Hepatocyte (in vitro differentiated cells): ENCODE measurements around the gene GAB3. TPM values are rescaled to one million over a fixed set of nuclear protein-coding genes. Genes with fewer than 3 reads are reported as not detected.

Source experiments
- DNase-seq: peaks from one replicate; pipeline ENCODE4 v3.0.0-alpha.2; 2016; ENCODE audit warnings: low spot score
- H2AFZ ChIP-seq: fragments of 200-600 bp; sonication (generic); 2 replicates; pipeline ENCODE4 v1.6.0; 2016; ENCODE audit warnings: antibody characterized with exemption, mild to moderate bottlenecking
- H3K27ac ChIP-seq: fragments of 200-600 bp; sonication (generic); 2 replicates; pipeline ENCODE4 v1.5.1; 2016; ENCODE audit warnings: mild to moderate bottlenecking
- H3K27me3 ChIP-seq: fragments of 200-600 bp; sonication (generic); 2 replicates; pipeline ENCODE4 v1.6.1; 2016
- H3K36me3 ChIP-seq: fragments of 200-600 bp; sonication (generic); replicated peaks from 2 replicates; pipeline ENCODE4 v1.5.1; 2016; ENCODE audit warnings: low read depth; ENCODE audit not compliant: insufficient read depth
- H3K4me1 ChIP-seq: fragments of 200-600 bp; sonication (generic); 2 replicates; pipeline ENCODE4 v1.5.1; 2016; ENCODE audit warnings: mild to moderate bottlenecking, moderate library complexity; ENCODE audit not compliant: insufficient read depth
- H3K4me2 ChIP-seq: fragments of 200-600 bp; sonication (generic); 2 replicates; pipeline ENCODE4 v1.6.0; 2016
- H3K4me3 ChIP-seq: fragments of 200-600 bp; sonication (generic); 2 replicates; pipeline ENCODE4 v1.5.1; 2016; ENCODE audit warnings: mild to moderate bottlenecking
- H3K79me2 ChIP-seq: fragments of 200-600 bp; sonication (generic); 2 replicates; pipeline ENCODE4 v1.6.0; 2017; ENCODE audit warnings: mild to moderate bottlenecking
- H3K9me2 ChIP-seq: fragments of 200-600 bp; sonication (generic); replicated peaks from 2 replicates; pipeline ENCODE4 v1.6.0; 2017; ENCODE audit warnings: mild to moderate bottlenecking; ENCODE audit not compliant: insufficient read depth
- H3K9me3 ChIP-seq: fragments of 200-600 bp; sonication (generic); 2 replicates; pipeline ENCODE4 v1.5.1; 2016; ENCODE audit warnings: low read depth, mild to moderate bottlenecking
- H4K20me1 ChIP-seq: fragments of 200-600 bp; sonication (generic); 2 replicates; pipeline ENCODE4 v1.6.0; 2016; ENCODE audit warnings: mild to moderate bottlenecking; ENCODE audit not compliant: insufficient read depth, poor library complexity, severe bottlenecking
- CTCF ChIP-seq: fragments of 200-600 bp; sonication (generic); IDR thresholded peaks from 2 replicates; pipeline ENCODE4 v1.5.1; 2016; ENCODE audit warnings: antibody characterized with exemption, mild to moderate bottlenecking; ENCODE audit not compliant: poor library complexity
- EZH2 ChIP-seq: fragments of 200-600 bp; sonication (generic); IDR thresholded peaks from 2 replicates; pipeline ENCODE4 v1.6.1; 2016; ENCODE audit warnings: antibody characterized with exemption, mild to moderate bottlenecking, borderline replicate concordance
- EZH2phosphoT487 ChIP-seq: fragments of 200-600 bp; sonication (generic); IDR thresholded peaks from one replicate; pipeline ENCODE4 v1.6.1; 2018; ENCODE audit warnings: antibody characterized with exemption, mild to moderate bottlenecking, low read depth, moderate library complexity; ENCODE audit not compliant: unreplicated experiment, severe bottlenecking
- WGBS: methylation state at CpG from one replicate; pipeline ENCODE4 v1.1.6; 2016; ENCODE audit warnings: low lambda C conversion rate; ENCODE audit errors: missing lambda C conversion rate; 5-methylcytosine and 5-hydroxymethylcytosine counted together
- polyA plus RNA-seq: library from polyadenylated mRNA; unstranded; fragments of >200 nt; fragmentation: Nextera tagmentation; extraction: Ambion mirVana; gene quantifications from 2 replicates; pipeline ENCODE4 v1.2.1, GENCODE V29; 2016
- total RNA-seq: library from RNA; depleted of rRNA; stranded (reverse); fragments of >200 nt; gene quantifications from 2 replicates; pipeline ENCODE4 v1.2.3, GENCODE V29; 2014

The GAB3 gene
- total and polyA plus RNA-seq, 2 experiments from 2014 or later: 0.21 to 0.50 TPM

GRCh38 chrX:154795016-154795415 lies 44.1 kb upstream of the GAB3 start:
- H3K9me2 ChIP-seq: no peaks in the 10 kb centered on the region
- WGBS: 61% methylated on average over 2 of the region's 2 CpGs
- no peak overlapping the region for H2AFZ ChIP-seq
- no peak overlapping the region for H3K4me2 ChIP-seq
- DNase-seq: no peak
- no peaks in the 10 kb centered on the region for H3K9me3 ChIP-seq
- no peaks in the 10 kb centered on the region for H3K36me3 ChIP-seq
- H4K20me1 ChIP-seq: no peaks in the 10 kb centered on the region
- no peaks in the 10 kb centered on the region for H3K27me3 ChIP-seq
- no peaks in the 10 kb centered on the region for H3K79me2 ChIP-seq
- H3K27ac ChIP-seq: no peak overlapping the region
- TF ChIP-seq EZH2: no peak
- no peak for TF ChIP-seq CTCF
- TF ChIP-seq EZH2phosphoT487: no peak
- no peak overlapping the region for H3K4me3 ChIP-seq
- peaks cover 6% of the 10 kb centered on the region for H3K4me1 ChIP-seq

- Histone ChIP-seq H3K79me2 (no peaks in the 10 kb centered on the region), H3K9me2 (no peaks in the 10 kb centered on the region), H3K4me3 (no peak overlapping the region), H2AFZ (no peak overlapping the region), H4K20me1 (no peaks in the 10 kb centered on the region), H3K4me1 (no peaks in the 10 kb centered on the region), H3K27ac (no peak overlapping the region), H3K4me2 (no peak overlapping the region), H3K9me3 (no peaks in the 10 kb centered on the region), H3K27me3 (no peaks in the 10 kb centered on the region), H3K36me3 (no peaks in the 10 kb centered on the region)
- DNase-seq: no peak
- WGBS: 87% methylated on average over 7 of the region's 7 CpGs
- no peak for TF ChIP-seq EZH2phosphoT487
- no peak for TF ChIP-seq CTCF
- no peak for TF ChIP-seq EZH2
Measured at GRCh38 chrX:154793084-154793795, 42.4 kb upstream of the GAB3 start.

GRCh38 chrX:154791939-154792338 lies 41.1 kb upstream of the GAB3 start:
- no peak for TF ChIP-seq EZH2phosphoT487
- TF ChIP-seq EZH2: no peak
- TF ChIP-seq CTCF: no peak
- Histone ChIP-seq H3K36me3 (no peaks in the 10 kb centered on the region), H3K4me1 (no peaks in the 10 kb centered on the region), H3K4me3 (no peak overlapping the region), H3K4me2 (no peak overlapping the region), H3K27ac (no peak overlapping the region), H3K9me3 (no peaks in the 10 kb centered on the region), H3K27me3 (no peaks in the 10 kb centered on the region), H2AFZ (no peak overlapping the region), H3K79me2 (no peaks in the 10 kb centered on the region), H4K20me1 (no peaks in the 10 kb centered on the region), H3K9me2 (no peaks in the 10 kb centered on the region)
- no peak for DNase-seq
- 87% methylated on average over 8 of the region's 8 CpGs for WGBS
